ENCODE data around the gene EDC4. TPM values are rescaled to one million over a fixed set of nuclear protein-coding genes. Genes with fewer than 3 reads are reported as not detected.
A peak's percentile ranks its signal among the peaks of the same experiment; 100 is the strongest.

The EDC4 gene
- total and polyA plus RNA-seq, 2 of the 13 experiments (the other 11 are each of a cell fraction or from before 2014, with no cell fraction given): 51.4 to 59.1 TPM

GRCh38 chr16:67907397-67908180, 34.7 kb downstream of the EDC4 start:
- peak; percentile 48 for DNase-seq (ENCODE audit: low spot score)
- ChIA-PET POLR2A (interaction anchor here (1.1 kb wide), 1 partner anchor 181 kb away, joined by 3 read pairs; no protein-coding TSS in a partner anchor), CTCF (ENCODE audit: low intra/inter-chr PET ratio, low total read pairs) (no interaction called here)
- intact Hi-C loops (cut with micrococcal nuclease; ENCODE audit: unreplicated experiment): no loop called here
- Histone ChIP-seq H3K36me3 (replicated peaks in 1 of 2; ENCODE audit: control insufficient read depth in 1 of 2, insufficient read depth in 2 of 2, low read length in 2 of 2) (peaks cover 11 to 37% of the 10 kb centered on the region in 2 experiments), H3K27me3 (ENCODE audit: control insufficient read depth in 1 of 2, insufficient read depth in 2 of 2, low read length in 2 of 2) (no peaks in the 10 kb centered on the region), H3K4me1 (ENCODE audit: insufficient read depth, low read length) (peaks cover 15% of the 10 kb centered on the region), H3K9me3 (ENCODE audit: low read length) (no peaks in the 10 kb centered on the region), H3K27ac (ENCODE audit: extremely low read length, insufficient read depth, low read length) (peak overlapping the region; percentile 20), H3K4me3 (replicated peaks in 1 of 3; ENCODE audit: insufficient read depth in 1 of 3, low read depth in 2 of 3, low read length in 3 of 3) (no peak overlapping the region), H3K4me2 (ENCODE audit: low read depth, low read length) (no peak overlapping the region), H3K79me2 (ENCODE audit: insufficient read depth, low read length) (no peaks in the 10 kb centered on the region), H4K20me1 (ENCODE audit: insufficient read depth, low read length) (peaks cover under 1% of the 10 kb centered on the region; the same call in 1 of the 2 replicates), H3K9ac (ENCODE audit: insufficient read depth, low read depth, low read length) (peak overlapping the region; percentile 15; the same call in 1 of the 2 replicates), H2AFZ (ENCODE audit: low read length) (no peak overlapping the region)
- peak; percentile 83 for ATAC-seq
- 67% methylated on average over 11 of the region's 11 CpGs for WGBS (ENCODE audit: low lambda C conversion rate)
- in situ Hi-C loops (cut with HindIII; ENCODE audit: extremely low pct_ligation_motif_present, low pct_unique_long_range_greater_than_20kb): no loop called here
- no TSS peak for BruUV-seq (replicated peaks)
- FAIRE-seq: peak; percentile 71
- TF ChIP-seq RBM22 (optimal IDR thresholded peaks at IDR 0.05; ENCODE audit: low read length) (peak; percentile 25), RXRA (CRISPR knock-in tag; IDR thresholded peaks at IDR 0.05) (peak; percentile 19; the same call in 1 of the 2 replicates), ZNF572 (CRISPR knock-in tag; IDR thresholded peaks at IDR 0.05) (peak; percentile 6; the same call in 1 of the 2 replicates), STAG1 (CRISPR knock-in tag; IDR thresholded peaks at IDR 0.05) (peak; percentile 37; the same call in 1 of the 2 replicates), ZSCAN30 (CRISPR knock-in tag; IDR thresholded peaks at IDR 0.05) (no peak), ZSCAN9 (CRISPR knock-in tag; IDR thresholded peaks at IDR 0.05; ENCODE audit: borderline replicate concordance) (no peak), ZNF83 (CRISPR knock-in tag; IDR thresholded peaks at IDR 0.05; ENCODE audit: borderline replicate concordance) (0 out of 2 replicates have a peak, but pooled peaks have one; percentile 42), ZNF839 (CRISPR knock-in tag; IDR thresholded peaks at IDR 0.05; ENCODE audit: borderline replicate concordance) (0 out of 2 replicates have a peak, but pooled peaks have one; percentile 45), ZFP41 (CRISPR knock-in tag; IDR thresholded peaks at IDR 0.05; ENCODE audit: borderline replicate concordance) (0 out of 2 replicates have a peak, but pooled peaks have one; percentile 52), ZNF687 (CRISPR knock-in tag; IDR thresholded peaks at IDR 0.05) (peak; percentile 52), THAP7 (CRISPR knock-in tag; IDR thresholded peaks at IDR 0.05) (0 out of 2 replicates have a peak, but pooled peaks have one; percentile 32), ZNF577 (CRISPR knock-in tag; IDR thresholded peaks at IDR 0.05; ENCODE audit: borderline replicate concordance, low read depth) (no peak), FOXC1 (CRISPR knock-in tag; IDR thresholded peaks at IDR 0.05; ENCODE audit: borderline replicate concordance) (0 out of 2 replicates have a peak, but pooled peaks have one; percentile 42), THAP8 (CRISPR knock-in tag; IDR thresholded peaks at IDR 0.05; ENCODE audit: borderline replicate concordance) (no peak), FOXM1 (CRISPR knock-in tag; IDR thresholded peaks at IDR 0.05) (no peak), HNF4A (CRISPR knock-in tag; IDR thresholded peaks at IDR 0.05) (peak; percentile 48; the same call in 1 of the 2 replicates), RAD21 (CRISPR knock-in tag; IDR thresholded peaks at IDR 0.05) (0 out of 2 replicates have a peak, but pooled peaks have one; percentile 9), ZNF619 (CRISPR knock-in tag; IDR thresholded peaks at IDR 0.05) (0 out of 2 replicates have a peak, but pooled peaks have one; percentile 20)
